Subcutaneous abdominal adipose tissue (tissue), 5 donors: ENCODE data around the gene CRYM.
"Not testable (repeated sequence)": the region's sequence is repeated elsewhere in the genome, so short reads cannot be mapped to it uniquely, and the experiment has no call there.

Source experiments
- H3K27ac ChIP-seq: one replicate; pipeline ENCODE4 v1.7.0; 2013; ENCODE audit warnings: low read depth, mild to moderate bottlenecking, inconsistent platforms, low read length, moderate library complexity
- H3K27me3 ChIP-seq, 5 donors: one replicate each; pipeline ENCODE4 v1.7.0; 2013; ENCODE audit warnings: low read length in 5 of 5, inconsistent platforms in 1 of 5; ENCODE audit not compliant: control insufficient read depth in 5 of 5, insufficient read depth in 4 of 5
- H3K36me3 ChIP-seq, 5 donors: one replicate each; pipeline ENCODE4 v1.7.0; 2013; ENCODE audit warnings: low read length in 5 of 5; ENCODE audit not compliant: control insufficient read depth in 5 of 5, insufficient read depth in 5 of 5
- H3K4me1 ChIP-seq, 5 donors: one replicate each; pipeline ENCODE4 v1.7.0; 2013; ENCODE audit warnings: low read length in 5 of 5, mild to moderate bottlenecking in 3 of 5, moderate library complexity in 1 of 5; ENCODE audit not compliant: control insufficient read depth in 5 of 5, insufficient read depth in 5 of 5
- H3K4me3 ChIP-seq, 5 donors: one replicate each; pipeline ENCODE4 v1.7.0; 2013; ENCODE audit warnings: low read length in 5 of 5, low read depth in 1 of 5
- H3K9ac ChIP-seq, 5 donors: one replicate each; pipeline ENCODE4 v1.7.0; 2013; ENCODE audit warnings: low read length in 5 of 5, mild to moderate bottlenecking in 4 of 5, moderate library complexity in 3 of 5
- H3K9me3 ChIP-seq, 5 donors: one replicate each; pipeline ENCODE4 v1.7.0; 2013; ENCODE audit warnings: low read length in 5 of 5; ENCODE audit not compliant: control insufficient read depth in 5 of 5
- donor health status: healthy.
- donor health status: healthy.
- donor health status: healthy.
- donor health status: healthy.
- donor health status: healthy.

Gene CRYM

GRCh38 chr16:21250072-21250923 is 27.8 kb downstream of the CRYM start:
- Histone ChIP-seq H3K9me3 (peaks cover 0 to 2% (median 0%) of the 10 kb centered on the region in 5 donors), H3K4me1 (no peaks in the 10 kb centered on the region), H3K27me3 (peaks cover 0 to 7% (median 4%) of the 10 kb centered on the region in 5 donors), H3K36me3 (no peaks in the 10 kb centered on the region), H3K4me3 (no peak overlapping the region), H3K9ac (no peak overlapping the region), H3K27ac (no peak overlapping the region)

DNA sequence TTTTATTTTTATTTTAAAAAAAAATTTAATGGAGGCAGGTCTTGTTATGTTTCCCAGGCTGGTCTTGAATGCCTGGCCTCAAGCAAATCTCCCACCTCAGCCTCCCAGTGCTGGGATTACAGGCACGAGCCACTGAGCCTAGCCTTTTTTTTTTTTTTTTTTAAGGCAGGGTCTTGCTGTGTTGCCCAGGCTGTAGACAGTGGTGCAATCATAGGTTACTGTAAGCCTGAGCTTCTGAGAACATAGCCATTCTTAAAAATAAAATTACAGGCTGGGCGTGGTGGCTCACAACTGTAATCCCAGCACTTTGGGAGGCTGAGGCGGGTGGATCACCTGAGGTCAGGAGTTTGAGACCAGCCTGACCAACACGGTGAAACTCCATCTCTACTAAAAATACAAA is 29.9 kb downstream of the CRYM start:
- not testable (repeated sequence) for H3K27ac ChIP-seq, H3K9ac ChIP-seq, H3K4me1 ChIP-seq, H3K36me3 ChIP-seq, H3K27me3 ChIP-seq, H3K4me3 ChIP-seq, H3K9me3 ChIP-seq

DNA sequence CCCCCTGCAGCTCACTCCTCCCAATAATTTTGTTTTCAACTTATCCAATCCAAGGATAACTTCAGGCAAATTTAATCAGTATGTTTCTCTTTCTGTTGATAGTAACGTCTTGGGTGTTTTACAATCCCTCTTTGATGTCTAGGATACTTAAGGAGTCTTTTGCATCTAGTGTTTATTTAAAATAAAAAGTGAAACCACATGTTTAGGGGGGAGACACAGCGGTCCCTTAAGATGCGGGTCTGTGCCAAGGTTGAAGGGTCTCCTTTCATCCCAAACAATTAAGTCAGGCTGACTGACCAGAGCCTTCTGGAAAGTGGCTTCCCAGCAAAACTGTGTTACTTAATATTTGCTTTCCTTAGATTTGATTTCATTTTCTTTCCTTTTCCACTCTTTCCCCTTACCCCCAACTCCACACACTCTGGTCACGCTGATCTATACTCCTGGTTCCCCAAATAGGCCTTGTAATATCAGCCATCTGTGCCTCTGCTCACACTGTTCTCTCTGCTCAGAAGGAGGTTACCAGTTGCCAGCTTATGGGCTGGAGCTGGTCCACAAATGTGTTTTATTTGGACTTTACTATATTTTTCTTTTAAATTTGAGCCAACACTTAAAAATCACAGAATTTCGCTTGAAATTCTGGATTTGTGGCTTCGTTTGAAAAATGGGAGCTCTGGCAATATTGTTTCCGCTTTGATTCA is 33.4 kb downstream of the CRYM start:
- no peak overlapping the region for H3K9ac ChIP-seq
- H3K27me3 ChIP-seq: peaks cover 0 to 4% (median 3%) of the 10 kb centered on the region in 5 donors
- H3K27ac ChIP-seq: no peak overlapping the region
- H3K9me3 ChIP-seq: peaks cover 0 to 2% (median 0%) of the 10 kb centered on the region in 5 donors
- no peaks in the 10 kb centered on the region for H3K4me1 ChIP-seq
- H3K36me3 ChIP-seq: no peaks in the 10 kb centered on the region
- H3K4me3 ChIP-seq: no peak overlapping the region

- Histone ChIP-seq H3K27me3 (peaks cover 0 to 3% (median 2%) of the 10 kb centered on the region in 5 donors), H3K4me3 (no peak overlapping the region), H3K36me3 (no peaks in the 10 kb centered on the region), H3K9ac (no peak overlapping the region), H3K9me3 (no peaks in the 10 kb centered on the region), H3K27ac (no peak overlapping the region), H3K4me1 (no peaks in the 10 kb centered on the region)
These were observed 35.3 kb downstream of the CRYM start for GRCh38 chr16:21242756-21243155.

DNA sequence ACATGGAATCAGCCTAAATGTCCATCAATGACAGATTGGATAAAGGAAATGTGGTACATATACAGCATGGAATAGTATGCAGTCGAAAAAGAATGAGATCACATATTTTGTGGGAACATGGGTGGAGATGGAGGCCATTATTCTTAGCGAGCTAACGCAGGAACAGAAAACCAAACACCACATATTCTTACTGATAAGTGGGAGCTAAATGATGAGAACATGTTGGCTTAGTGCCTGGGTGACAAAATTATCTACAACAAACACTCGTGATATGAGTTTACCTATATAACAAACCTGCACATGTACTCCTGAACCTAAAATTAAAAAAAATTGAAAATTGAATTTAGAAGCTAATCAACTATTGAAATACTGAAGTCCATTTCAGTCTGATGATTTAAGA is 38.4 kb downstream of the CRYM start:
- Histone ChIP-seq H3K27ac (no peak overlapping the region), H3K27me3 (peaks cover 0 to under 1% (median 0%) of the 10 kb centered on the region in 5 donors), H3K9me3 (no peaks in the 10 kb centered on the region), H3K4me1 (no peaks in the 10 kb centered on the region), H3K9ac (no peak overlapping the region), H3K4me3 (no peak overlapping the region), H3K36me3 (no peaks in the 10 kb centered on the region)

- H3K4me3 ChIP-seq: no peak overlapping the region
- no peaks in the 10 kb centered on the region for H3K36me3 ChIP-seq
- peaks cover 0 to 4% (median 0%) of the 10 kb centered on the region in 5 donors for H3K27me3 ChIP-seq
- no peak overlapping the region for H3K27ac ChIP-seq
- no peak overlapping the region for H3K9ac ChIP-seq
- H3K9me3 ChIP-seq: no peaks in the 10 kb centered on the region
- H3K4me1 ChIP-seq: no peaks in the 10 kb centered on the region
These were observed 41.3 kb downstream of the CRYM start for GRCh38 chr16:21236831-21237230.

DNA sequence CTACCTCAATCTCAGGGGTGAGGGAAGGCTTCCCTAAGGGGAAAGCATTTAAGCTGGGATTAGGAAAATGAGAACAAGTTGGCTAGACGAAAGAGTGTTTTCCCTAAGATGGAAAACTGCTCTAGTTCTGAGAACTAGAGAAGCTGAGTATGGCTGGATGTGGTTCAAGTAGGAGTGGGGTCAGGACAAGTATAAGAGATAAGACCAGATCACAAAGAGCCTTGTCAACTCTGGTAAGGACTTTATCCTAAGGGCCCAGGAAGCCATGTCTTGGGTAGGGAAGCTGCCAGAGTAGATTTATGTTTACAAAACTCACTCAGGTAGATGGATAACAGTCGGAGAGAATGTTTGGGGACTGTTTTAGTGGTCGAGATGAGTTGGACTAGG is 42.9 kb downstream of the CRYM start:
- Histone ChIP-seq H3K9me3 (no peaks in the 10 kb centered on the region), H3K27me3 (peaks cover 0 to 4% (median 0%) of the 10 kb centered on the region in 5 donors), H3K27ac (no peak overlapping the region), H3K4me3 (no peak overlapping the region), H3K36me3 (no peaks in the 10 kb centered on the region), H3K9ac (no peak overlapping the region), H3K4me1 (no peaks in the 10 kb centered on the region)

DNA sequence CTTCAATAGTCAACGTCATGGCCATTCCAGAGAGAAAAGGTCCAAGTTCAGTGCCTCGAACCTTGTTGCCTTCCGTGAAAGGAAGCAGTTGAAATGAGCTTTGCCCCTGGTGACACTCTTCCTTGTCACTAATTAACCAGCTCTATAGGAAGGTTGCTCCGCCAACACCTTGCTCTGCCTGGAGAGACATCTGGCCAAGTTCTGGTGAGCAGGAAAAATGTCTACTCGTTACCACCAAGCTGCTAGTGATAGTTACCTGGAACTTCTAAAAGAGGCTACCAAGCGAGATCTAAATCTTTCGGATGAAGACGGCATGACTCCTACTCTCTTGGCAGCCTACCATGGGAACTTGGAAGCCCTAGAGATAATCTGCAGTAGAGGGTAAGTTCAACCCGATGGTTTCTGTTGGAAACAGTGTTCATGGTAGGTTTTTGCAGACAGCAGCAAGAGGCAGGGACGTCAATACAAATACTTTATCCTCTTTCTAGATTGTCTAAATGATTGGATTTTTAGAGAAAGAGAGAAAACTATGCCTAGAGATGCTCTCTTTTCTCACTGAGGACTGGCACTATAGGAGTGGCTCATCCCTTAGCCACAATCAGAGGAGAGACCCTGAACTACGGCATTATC is 44.5 kb downstream of the CRYM start, which contains the start of gene ANKS4B:
Gene ANKS4B, plus strand, starts transcription at position 179 of the 630 bp plus-strand sequence. Its CDS starts 39 bp downstream, at position 218.
- no peak within 1 kb of the TSS for H3K27ac ChIP-seq
- H3K9me3 ChIP-seq: no peaks in the 10 kb centered on the region
- H3K4me1 ChIP-seq: no peaks in the 10 kb centered on the region
- no peaks in the 10 kb centered on the region for H3K36me3 ChIP-seq
- H3K9ac ChIP-seq: no peak within 1 kb of the TSS
- H3K27me3 ChIP-seq: peaks cover 0 to 4% (median 0%) of the 10 kb centered on the region in 5 donors
- no peak within 1 kb of the TSS for H3K4me3 ChIP-seq

DNA sequence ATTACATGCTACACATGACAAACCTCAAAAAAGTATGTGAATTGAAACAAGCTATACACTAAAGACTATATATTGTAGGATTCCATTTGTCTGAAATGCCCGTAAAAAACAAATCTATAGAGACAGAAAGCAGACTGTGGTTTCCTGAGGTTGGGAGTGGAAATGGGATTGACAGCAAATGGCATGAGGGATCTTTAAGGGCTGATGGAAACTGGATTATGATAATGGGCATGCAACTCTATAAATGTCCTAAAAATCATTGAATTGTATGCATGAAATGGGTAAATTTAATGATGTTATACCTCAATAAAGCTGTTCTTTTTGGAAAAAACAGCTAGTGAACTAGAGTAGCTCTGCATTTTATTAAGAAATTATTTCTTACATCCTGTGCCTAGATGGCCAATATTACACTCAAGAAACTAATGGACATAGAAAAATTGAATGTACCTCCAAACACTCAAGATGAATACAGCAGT is 45.0 kb downstream of the CRYM start:
- no peaks in the 10 kb centered on the region for H3K4me1 ChIP-seq
- H3K9ac ChIP-seq: no peak overlapping the region
- H3K27me3 ChIP-seq: peaks cover 0 to 4% (median 0%) of the 10 kb centered on the region in 5 donors
- H3K36me3 ChIP-seq: no peaks in the 10 kb centered on the region
- no peak overlapping the region for H3K4me3 ChIP-seq
- no peaks in the 10 kb centered on the region for H3K9me3 ChIP-seq
- no peak overlapping the region for H3K27ac ChIP-seq
